Stimulated activated naive CD8-positive, alpha-beta T cell treated with anti-CD3 and anti-CD28 coated beads, Interleukin-15, amount 100 ng/mL, for 72 hours (primary cell): ENCODE results near the gene CELF2.

ENCODE experiments used
- ATAC-seq: fragments of 150-1000 bp; cut with Tn5 transposase; 2 replicates; pipeline ENCODE4 v1.10.0; 2021; ENCODE audit warnings: mild to moderate bottlenecking, moderate library complexity
- DNase-seq, 2 donors: peaks; one replicate each; pipeline ENCODE4 v3.0.0; 2021 to 2022
- H3K27ac Mint-ChIP-seq, 2 donors: one replicate each; pipeline ENCODE4 v1.8.0; 2022; ENCODE audit warnings: mild to moderate bottlenecking in 2 of 2, mixed read lengths in 2 of 2, moderate library complexity in 2 of 2
- H3K27me3 Mint-ChIP-seq: one replicate; pipeline ENCODE4 v1.8.0; 2022; ENCODE audit warnings: mixed read lengths
- H3K4me1 Mint-ChIP-seq: one replicate; pipeline ENCODE4 v1.8.0; 2022; ENCODE audit warnings: mild to moderate bottlenecking, mixed read lengths
- H3K4me3 Mint-ChIP-seq, 2 donors: one replicate each; pipeline ENCODE4 v1.8.0; 2022; ENCODE audit warnings: mild to moderate bottlenecking in 2 of 2, mixed read lengths in 2 of 2, moderate library complexity in 1 of 2
- H3K9me3 Mint-ChIP-seq, 2 donors: one replicate each; pipeline ENCODE4 v1.8.0; 2022; ENCODE audit warnings: mixed read lengths in 2 of 2

CELF2 gene

DNA sequence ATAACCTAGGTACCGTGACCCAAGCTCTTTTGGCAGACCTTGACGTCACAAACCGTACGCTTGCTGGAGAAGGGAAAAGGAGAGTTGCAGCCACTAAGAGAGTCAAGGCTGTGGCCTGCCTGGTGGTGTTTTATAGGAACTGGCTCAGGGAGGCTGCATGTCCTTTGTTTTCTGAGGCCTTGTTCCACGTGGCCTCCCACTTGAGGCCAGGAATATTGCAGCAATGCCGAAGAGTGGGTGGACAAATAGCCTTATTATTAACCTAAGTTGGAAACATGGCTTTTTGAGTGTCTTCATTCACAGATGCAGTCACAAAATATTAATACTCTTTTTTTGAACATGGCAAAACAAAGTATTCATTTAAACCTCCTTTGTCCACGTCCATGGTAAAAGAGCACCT is 178.0 kb downstream of the CELF2 start:
- Mint-ChIP-seq H3K4me3 (no peak overlapping the region), H3K27me3 (no peaks in the 10 kb centered on the region), H3K9me3 (no peaks in the 10 kb centered on the region), H3K4me1 (peaks cover 98% of the 10 kb centered on the region), H3K27ac (peak overlapping the region in 1 of 2 donors; percentile 59)
- DNase-seq: no peak
- no peak for ATAC-seq

DNA sequence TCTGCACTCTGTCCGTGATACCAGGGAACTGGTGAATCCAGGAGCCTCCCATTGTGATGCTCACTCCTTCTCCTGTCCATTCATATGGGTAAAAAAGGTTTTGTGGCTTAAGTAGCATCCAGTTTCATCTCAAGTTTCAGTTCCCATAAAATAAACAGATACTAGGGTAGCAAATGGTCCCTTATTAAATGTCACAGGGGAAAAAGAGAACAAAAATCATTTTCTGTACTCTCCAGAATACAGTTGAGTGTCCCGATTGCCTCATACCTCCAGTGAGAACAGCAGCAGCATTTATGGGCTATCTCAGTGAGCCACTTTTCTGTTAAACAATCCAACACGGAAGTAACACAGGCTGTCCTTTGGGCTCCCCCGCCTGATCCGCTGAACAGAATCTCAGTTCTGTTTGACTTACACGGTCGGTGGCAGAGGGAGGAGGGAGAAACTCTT is 179.6 kb downstream of the CELF2 start:
- H3K4me3 Mint-ChIP-seq: peak overlapping the region; percentile 49 to 72
- H3K9me3 Mint-ChIP-seq: peaks cover 4 to 9% of the 10 kb centered on the region in 2 donors
- peaks cover 98% of the 10 kb centered on the region for H3K4me1 Mint-ChIP-seq
- ATAC-seq (peak; percentile 29), DNase-seq (no peak)
- H3K27me3 Mint-ChIP-seq: no peaks in the 10 kb centered on the region
- peak overlapping the region in 1 of 2 donors; percentile 88 for H3K27ac Mint-ChIP-seq

DNA sequence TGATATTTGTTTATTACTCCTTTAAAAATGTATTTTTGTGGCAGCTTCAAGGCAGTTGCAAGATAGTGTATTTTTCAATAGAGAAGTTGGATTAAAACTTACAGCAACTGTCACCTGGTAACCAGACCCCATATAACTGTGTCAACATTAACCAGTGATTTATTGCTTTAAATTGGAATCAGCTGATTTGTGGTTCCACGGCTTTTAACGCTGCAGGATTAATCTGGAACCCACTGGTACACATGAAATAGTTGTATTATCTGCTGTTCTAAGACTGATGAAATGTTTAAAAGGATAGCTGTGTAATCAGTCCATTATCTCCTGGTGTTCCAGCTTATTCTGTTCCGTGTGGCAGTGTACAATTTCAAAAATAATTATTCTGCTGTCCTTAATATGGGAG is 180.2 kb downstream of the CELF2 start:
- peaks cover 98% of the 10 kb centered on the region for H3K4me1 Mint-ChIP-seq
- H3K9me3 Mint-ChIP-seq: peaks cover 4 to 9% of the 10 kb centered on the region in 2 donors
- no peaks in the 10 kb centered on the region for H3K27me3 Mint-ChIP-seq
- ATAC-seq: no peak
- H3K4me3 Mint-ChIP-seq: peak overlapping the region; percentile 26 to 56
- no peak for DNase-seq
- H3K27ac Mint-ChIP-seq: peak overlapping the region in 1 of 2 donors; percentile 13

DNA sequence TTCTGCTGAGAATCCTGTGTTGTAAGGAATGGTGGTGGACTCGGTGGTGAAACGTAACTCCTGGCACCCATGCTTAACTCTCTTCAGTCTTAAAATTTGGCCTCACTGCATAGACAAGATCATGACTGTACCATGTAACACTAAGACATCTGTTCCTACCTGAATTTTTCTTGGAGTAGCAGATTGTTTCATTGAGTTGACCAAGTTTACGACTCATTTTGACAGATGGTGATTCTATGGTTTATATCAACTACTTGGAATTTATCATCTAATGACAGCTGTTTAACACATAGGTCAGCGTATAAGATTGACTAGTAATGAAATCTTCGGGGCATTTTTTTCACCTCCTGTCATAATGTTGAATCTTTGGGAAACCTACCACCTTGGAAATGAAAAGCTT is 184.2 kb downstream of the CELF2 start:
- no peaks in the 10 kb centered on the region for H3K27me3 Mint-ChIP-seq
- ATAC-seq: no peak
- no peak overlapping the region for H3K4me3 Mint-ChIP-seq
- DNase-seq: no peak
- peaks cover 4 to 9% of the 10 kb centered on the region in 2 donors for H3K9me3 Mint-ChIP-seq
- H3K27ac Mint-ChIP-seq: peak overlapping the region; percentile 12
- peaks cover 100% of the 10 kb centered on the region for H3K4me1 Mint-ChIP-seq

DNA sequence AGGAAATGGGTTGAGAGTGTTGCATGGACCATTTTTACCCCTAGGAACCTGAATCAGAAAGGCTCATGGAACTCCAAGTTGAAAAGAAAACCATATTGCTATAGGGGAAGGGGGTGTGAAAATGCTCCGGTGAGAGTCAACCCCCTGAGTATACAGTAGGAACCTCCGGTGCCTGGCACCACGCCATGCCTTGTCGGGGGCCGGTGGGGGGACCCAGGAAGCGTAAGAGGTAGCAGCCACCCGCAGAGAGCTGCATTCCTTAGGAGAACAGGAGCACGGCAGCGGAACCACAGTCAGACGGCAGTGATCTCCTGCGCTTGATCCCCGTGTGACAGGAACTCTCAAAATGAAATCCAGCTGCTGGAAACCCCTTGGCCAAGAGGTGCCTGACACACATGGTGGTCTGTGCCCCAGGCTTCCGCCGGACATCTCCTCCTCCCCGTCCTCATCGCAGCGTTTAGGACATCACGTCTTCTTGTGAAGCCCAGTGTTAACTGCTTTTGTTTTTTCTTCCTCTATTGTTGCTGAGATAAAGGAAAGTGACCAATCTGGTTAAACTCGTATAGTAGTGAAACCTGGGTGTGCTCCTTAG is 186.8 kb downstream of the CELF2 start:
- H3K4me1 Mint-ChIP-seq: peaks cover 100% of the 10 kb centered on the region
- H3K27ac Mint-ChIP-seq: peak overlapping the region; percentile 58 to 84
- H3K4me3 Mint-ChIP-seq: peak overlapping the region; percentile 27 to 30
- ATAC-seq (no peak), DNase-seq (no peak)
- peaks cover 4 to 9% of the 10 kb centered on the region in 2 donors for H3K9me3 Mint-ChIP-seq
- no peaks in the 10 kb centered on the region for H3K27me3 Mint-ChIP-seq

DNA sequence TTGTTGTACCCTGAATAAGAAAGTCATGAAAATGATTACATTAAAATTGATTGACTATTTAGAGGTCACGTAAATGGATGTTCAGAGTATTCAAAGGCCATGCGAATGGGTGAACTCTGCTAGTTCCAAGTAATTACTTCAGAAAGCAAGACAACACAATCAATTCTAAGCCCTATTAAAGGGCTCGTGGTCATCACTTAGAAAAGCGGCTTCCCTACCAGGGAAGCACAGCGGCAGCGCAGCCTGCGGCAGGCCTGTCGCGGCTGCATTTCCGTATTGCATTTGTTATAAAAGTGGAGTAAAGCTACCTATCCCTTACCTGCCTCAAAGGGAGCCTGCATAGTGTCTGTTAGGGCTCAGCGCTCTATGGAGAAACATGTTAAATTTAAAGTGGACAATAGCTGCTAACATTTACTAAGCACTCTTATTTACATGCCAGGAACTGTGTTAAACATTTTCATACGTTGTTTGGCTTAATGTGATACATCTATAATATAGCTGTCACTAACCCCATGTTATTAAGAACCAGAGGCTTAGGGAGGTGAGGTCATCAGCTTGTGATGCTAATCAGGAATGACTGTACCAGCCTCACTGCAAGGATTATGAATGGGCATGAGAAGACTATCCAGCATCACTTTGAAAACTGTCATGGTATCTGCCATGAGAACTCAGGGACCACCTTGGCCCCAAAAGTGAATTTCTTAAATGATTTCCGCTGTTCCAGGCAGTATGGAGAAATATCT is 187.5 kb downstream of the CELF2 start:
- peak overlapping the region in 1 of 2 donors; percentile 35 for H3K4me3 Mint-ChIP-seq
- no peaks in the 10 kb centered on the region for H3K27me3 Mint-ChIP-seq
- H3K9me3 Mint-ChIP-seq: peaks cover 4 to 9% of the 10 kb centered on the region in 2 donors
- ATAC-seq (peak; percentile 81), DNase-seq (peak in 1 of 2 donors; percentile 41)
- H3K27ac Mint-ChIP-seq: peak overlapping the region; percentile 84 to 96
- H3K4me1 Mint-ChIP-seq: peaks cover 99% of the 10 kb centered on the region

DNA sequence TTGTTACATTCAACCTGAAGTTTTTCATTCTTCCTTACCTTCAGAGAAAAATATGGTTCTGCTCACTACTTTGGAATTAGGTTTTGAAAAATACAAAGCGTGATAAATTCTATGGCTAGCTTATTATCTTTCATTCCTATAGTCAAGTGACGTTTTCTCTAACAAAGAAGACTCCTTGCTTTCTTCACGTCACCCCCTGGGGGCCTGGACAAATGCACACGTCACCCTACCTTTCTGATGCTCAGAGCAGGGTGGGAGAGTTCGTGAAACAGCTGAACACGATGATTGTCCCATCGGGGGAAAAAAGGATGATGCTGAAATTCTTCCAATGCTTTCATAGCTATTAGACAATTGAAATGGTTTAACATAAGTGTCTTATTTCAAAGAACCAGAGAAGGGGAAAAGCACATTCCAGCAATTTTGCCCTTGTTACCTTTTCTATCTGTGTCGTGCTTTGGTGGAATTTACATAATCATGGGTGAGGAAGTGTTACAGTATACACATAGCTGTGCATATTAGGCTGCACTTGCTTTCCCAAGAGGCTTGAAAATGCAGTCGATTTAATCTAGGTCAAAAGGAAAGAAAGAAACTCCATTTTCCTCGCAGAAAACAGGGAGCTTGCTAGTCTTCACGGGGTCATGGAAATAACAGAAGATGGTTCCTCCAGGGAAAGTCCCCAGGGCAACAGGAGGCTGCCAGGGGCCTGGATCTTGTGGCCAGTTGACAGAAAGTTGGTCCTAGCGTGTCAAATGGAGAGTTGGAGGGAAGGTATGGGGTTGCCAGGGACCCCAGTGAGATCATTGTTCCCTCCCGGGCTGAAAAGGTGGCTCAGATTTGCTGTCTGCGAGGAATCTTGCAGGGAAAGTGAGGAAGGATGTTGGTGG is 189.2 kb downstream of the CELF2 start:
- DNase-seq (no peak), ATAC-seq (no peak)
- Mint-ChIP-seq H3K4me3 (peak overlapping the region; percentile 63 to 81), H3K4me1 (peaks cover 99% of the 10 kb centered on the region), H3K27ac (peak overlapping the region; percentile 94 to 95), H3K9me3 (no peaks in the 10 kb centered on the region), H3K27me3 (no peaks in the 10 kb centered on the region)

DNA sequence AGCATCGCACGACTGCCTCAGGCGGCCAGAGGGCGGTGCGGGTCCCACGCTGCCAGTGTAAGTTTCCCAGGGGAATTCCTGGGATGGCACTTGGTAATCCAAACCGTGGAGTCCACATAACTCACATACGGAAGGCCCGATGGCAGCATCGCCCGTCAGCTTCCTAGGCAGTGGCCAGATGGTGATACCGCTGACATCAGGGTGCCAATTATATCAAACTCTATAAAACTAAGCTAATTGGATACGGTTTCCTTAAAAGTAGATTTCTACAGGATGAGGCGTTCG is 189.8 kb downstream of the CELF2 start:
- H3K27me3 Mint-ChIP-seq: no peaks in the 10 kb centered on the region
- peak overlapping the region; percentile 63 to 81 for H3K4me3 Mint-ChIP-seq
- H3K27ac Mint-ChIP-seq: peak overlapping the region; percentile 94 to 95
- no peak for ATAC-seq
- H3K9me3 Mint-ChIP-seq: no peaks in the 10 kb centered on the region
- peaks cover 99% of the 10 kb centered on the region for H3K4me1 Mint-ChIP-seq
- no peak for DNase-seq

DNA sequence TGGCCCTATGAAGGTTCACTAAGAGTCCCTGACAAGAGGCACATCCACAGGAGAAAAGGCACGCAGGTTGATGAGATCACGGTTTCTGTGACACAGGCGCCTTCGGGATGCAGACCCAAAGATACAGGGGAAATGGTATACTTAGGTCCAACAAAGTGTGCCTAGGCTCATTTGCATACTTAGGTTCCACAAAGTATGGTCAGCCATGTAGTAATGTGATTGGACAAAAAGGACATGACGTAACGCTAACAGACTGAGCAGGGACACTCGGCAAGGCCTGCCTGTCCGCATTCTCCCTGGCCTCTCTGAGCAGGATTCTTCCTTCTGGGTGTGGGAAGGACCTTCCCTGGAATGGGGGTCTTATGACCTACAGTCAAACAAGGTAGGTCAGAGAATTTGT is 190.6 kb downstream of the CELF2 start:
- ATAC-seq (no peak), DNase-seq (no peak)
- peak overlapping the region; percentile 51 to 81 for H3K4me3 Mint-ChIP-seq
- H3K27me3 Mint-ChIP-seq: no peaks in the 10 kb centered on the region
- H3K4me1 Mint-ChIP-seq: peaks cover 99% of the 10 kb centered on the region
- no peaks in the 10 kb centered on the region for H3K9me3 Mint-ChIP-seq
- H3K27ac Mint-ChIP-seq: peak overlapping the region; percentile 35 to 95

DNA sequence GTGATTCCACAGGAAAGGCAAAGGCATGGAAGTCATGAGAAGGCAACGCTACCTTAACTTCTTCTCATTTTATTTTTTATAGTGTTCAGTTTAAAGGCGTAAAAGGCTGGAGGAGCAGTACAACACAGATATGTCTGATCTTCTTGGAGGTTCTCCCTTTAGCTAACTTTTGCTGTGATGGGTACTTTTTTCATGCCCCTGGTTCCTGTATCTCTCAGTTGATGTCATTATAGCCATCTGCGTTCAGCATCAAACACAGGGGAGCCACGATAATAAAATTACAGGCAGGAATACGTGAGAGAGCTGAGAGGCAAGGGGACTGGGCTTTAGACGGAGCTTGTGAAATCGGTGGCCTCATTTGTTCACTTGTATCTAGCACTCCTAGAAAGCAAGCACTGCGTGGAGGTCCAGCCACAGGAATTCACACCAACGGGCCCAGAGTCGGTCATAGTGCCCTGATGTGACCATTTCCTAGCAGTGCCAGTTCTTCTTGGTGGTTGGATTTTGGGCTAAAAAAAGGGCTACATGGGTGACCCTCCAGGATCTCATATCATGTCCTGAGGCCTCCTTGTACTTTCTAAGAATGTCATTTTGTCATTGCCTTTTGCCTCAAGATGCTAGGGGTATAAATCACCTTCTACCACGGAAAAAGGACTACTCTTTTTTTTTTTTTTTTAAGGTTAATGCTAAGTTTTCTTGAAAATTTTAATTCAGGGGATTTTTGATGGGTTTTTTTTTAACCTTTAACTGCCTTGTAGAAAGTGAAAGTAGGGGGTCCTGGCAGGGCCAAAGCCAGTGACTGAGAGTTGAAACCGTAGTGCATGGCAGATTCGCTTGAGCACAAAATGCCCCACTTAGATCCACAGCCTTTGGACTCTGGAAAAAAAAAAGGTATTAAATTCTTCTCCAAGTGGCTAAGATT is 191.5 kb downstream of the CELF2 start:
- no peaks in the 10 kb centered on the region for H3K27me3 Mint-ChIP-seq
- peaks cover 99% of the 10 kb centered on the region for H3K4me1 Mint-ChIP-seq
- H3K27ac Mint-ChIP-seq: peak overlapping the region; percentile 35 to 95
- H3K4me3 Mint-ChIP-seq: peak overlapping the region; percentile 51 to 81
- DNase-seq (peak; percentile 56 to 71), ATAC-seq (peak; percentile 71)
- no peaks in the 10 kb centered on the region for H3K9me3 Mint-ChIP-seq

DNA sequence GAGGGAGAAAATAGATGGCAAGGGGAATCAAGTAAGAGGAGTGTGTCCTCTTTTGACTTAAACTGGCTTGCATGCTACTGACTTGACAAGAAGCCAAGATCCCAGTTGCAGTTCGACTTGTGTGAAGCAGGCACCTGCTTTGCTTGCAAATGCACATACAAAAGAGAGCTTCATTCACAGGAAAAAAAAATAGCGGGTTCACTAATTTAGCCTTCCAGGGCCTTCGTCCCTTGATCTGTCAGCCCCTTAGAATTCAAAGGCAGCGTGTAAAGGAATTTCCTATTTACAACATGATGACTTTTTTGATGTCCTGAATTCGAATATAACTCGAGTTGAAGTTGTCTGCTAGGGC is 192.1 kb downstream of the CELF2 start:
- Mint-ChIP-seq H3K27me3 (no peaks in the 10 kb centered on the region), H3K4me3 (peak overlapping the region; percentile 51 to 81), H3K9me3 (no peaks in the 10 kb centered on the region), H3K4me1 (peaks cover 99% of the 10 kb centered on the region), H3K27ac (peak overlapping the region; percentile 35 to 95)
- ATAC-seq: peak; percentile 8
- peak; percentile 39 to 41 for DNase-seq

DNA sequence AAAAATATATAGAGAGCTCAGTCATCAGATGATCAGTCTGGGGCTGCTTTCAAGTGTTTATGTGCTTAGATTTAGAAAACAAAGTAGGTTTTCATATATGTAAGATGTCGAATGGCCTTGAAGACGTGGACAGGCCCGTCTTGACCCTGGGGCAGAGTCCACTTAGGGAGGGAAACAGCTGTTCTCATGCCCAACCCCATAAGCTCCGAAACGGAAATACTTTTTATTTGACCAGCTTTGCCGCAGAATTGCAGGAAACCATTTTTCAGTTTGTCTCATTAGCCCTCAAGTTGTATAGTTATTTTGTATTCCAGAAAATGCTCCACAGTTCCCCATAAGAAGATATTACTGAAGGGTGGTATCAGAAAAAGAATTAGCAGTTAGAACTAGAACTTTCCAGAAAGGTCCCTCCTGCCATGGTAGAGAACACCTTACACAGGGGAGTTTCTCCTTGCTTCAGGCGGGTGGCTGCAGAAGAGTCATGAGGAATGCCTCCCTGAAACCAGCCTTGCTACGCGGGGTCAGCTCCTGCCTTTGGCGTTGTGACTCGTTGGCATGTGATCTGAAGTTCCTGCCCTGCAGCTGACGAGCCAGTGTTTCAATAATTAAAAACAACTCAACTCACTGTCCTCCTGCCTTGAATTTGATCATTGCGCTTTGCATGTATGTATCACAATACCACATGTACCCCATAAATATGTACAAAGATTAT is 192.7 kb downstream of the CELF2 start:
- Mint-ChIP-seq H3K4me3 (peak overlapping the region; percentile 51 to 81), H3K27ac (peak overlapping the region; percentile 35 to 95), H3K4me1 (peaks cover 99% of the 10 kb centered on the region), H3K9me3 (no peaks in the 10 kb centered on the region), H3K27me3 (no peaks in the 10 kb centered on the region)
- no peak for DNase-seq
- ATAC-seq: no peak

DNA sequence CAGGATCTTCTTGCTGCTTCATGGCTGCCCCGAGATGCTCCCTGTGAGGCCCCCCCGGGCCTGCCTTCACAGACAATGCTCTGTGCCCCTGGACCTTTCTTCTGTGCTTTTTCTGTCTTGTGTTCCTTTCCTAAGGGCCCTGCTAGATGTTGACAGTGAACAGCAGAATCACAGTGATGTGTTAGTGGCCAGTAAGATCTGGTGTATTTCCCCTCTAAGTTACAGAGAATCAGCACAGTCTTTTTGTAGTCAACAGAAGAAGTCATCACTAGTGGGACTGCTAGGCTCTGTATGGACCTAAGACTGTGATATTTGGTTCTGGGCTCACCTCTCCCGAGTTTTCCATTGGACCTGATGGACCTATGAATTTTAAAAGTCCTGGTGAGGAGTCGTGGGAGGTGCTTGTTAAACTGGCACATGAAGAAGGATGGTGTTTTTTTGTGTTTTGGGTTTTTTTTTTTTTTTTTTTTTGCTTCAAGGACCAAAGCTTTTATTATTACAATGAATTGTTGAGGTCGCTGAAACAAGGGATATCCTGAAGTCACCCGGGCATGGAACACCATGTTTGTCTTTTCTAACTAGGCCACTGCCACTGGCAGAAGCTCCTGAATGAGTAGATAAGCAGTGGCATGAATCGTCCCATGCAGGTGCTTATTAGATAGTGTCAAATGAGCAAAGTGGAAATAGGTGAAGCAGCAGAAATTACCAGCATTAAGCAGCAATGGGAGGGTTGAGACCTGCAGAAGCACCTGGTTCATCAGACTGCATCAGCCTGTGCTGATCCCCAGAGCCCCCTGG is 194.8 kb downstream of the CELF2 start:
- Mint-ChIP-seq H3K27ac (peak overlapping the region; percentile 69 to 82), H3K4me3 (peak overlapping the region; percentile 38 to 81), H3K4me1 (peaks cover 99% of the 10 kb centered on the region), H3K9me3 (no peaks in the 10 kb centered on the region), H3K27me3 (no peaks in the 10 kb centered on the region)
- DNase-seq (no peak), ATAC-seq (peak; percentile 29)

DNA sequence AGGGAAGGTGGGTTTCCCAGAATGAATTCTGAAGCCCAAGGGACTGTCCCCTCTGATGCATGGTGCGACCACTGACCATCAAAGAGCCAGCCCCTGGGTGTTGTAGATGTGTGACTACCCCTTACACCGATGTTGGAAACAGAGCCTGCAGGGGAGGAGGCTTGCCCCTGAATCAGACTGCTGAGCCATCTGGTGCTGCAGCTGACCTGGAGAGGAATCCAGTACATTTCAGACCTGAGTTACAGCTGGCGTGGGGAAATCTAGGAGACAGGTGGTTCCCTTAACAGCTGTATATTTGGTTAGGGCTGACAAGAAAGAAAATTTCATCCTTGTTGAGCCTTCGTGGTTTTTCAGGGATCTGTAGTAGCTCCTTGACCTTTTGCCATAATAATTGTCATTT is 195.5 kb downstream of the CELF2 start:
- DNase-seq (no peak), ATAC-seq (no peak)
- Mint-ChIP-seq H3K27me3 (no peaks in the 10 kb centered on the region), H3K4me1 (peaks cover 99% of the 10 kb centered on the region), H3K4me3 (peak overlapping the region; percentile 38 to 81), H3K27ac (peak overlapping the region; percentile 69 to 81), H3K9me3 (no peaks in the 10 kb centered on the region)
